ENCODE measurements around the gene PLCD1.

Gene PLCD1

DNA sequence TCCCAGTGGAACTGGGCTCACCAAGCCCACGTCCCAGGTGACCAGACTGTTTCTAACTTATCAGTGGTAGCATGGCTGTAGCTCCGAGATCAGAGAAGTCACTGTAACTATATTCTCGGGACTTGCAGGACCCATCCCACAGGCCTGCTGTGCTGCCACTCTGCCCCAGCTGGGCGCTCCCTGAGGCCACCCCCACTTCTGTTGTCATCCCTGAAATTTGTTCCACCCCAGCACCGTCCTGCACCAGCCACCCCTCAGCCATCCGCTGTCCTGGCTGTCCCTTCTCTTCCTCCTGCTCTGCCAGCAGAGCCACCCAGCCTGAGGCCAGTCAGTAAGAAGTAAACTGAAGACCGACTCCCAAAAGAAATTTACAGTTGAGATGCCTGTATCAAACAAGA lies 71.9 kb downstream of the PLCD1 start:
- no peak for DNase-seq

Data from activated CD8-positive, alpha-beta memory T cell treated with anti-CD3 and anti-CD28 coated beads for 24 hours (primary cell).